Progenitor cell of endocrine pancreas (in vitro differentiated cells): ENCODE data around the gene TFF2. TPM values are rescaled to one million over a fixed set of nuclear protein-coding genes. Genes with fewer than 3 reads are reported as not detected.

Experiments used
- DNase-seq: peaks from one replicate; pipeline ENCODE4 v3.0.0; 2021; ENCODE audit warnings: low spot score; ENCODE audit not compliant: unreplicated experiment
- H3K27ac Mint-ChIP-seq: 2 replicates; pipeline ENCODE4 v1.8.0; 2021; ENCODE audit warnings: mild to moderate bottlenecking, moderate library complexity, mixed read lengths
- H3K27me3 Mint-ChIP-seq: 2 replicates; pipeline ENCODE4 v1.8.0; 2021; ENCODE audit warnings: mixed read lengths
- H3K36me3 Mint-ChIP-seq: 2 replicates; pipeline ENCODE4 v1.8.0; 2022; ENCODE audit warnings: mixed read lengths; ENCODE audit not compliant: insufficient read depth
- H3K4me1 Mint-ChIP-seq: 2 replicates; pipeline ENCODE4 v1.8.0; 2021; ENCODE audit warnings: low read depth, mixed read lengths
- H3K4me3 Mint-ChIP-seq: 2 replicates; pipeline ENCODE4 v1.8.0; 2021; ENCODE audit warnings: low read depth, mild to moderate bottlenecking, moderate library complexity, mixed read lengths
- H3K9me3 Mint-ChIP-seq: 2 replicates; pipeline ENCODE4 v1.8.0; 2021; ENCODE audit warnings: low read depth, mixed read lengths
- total RNA-seq: library from RNA; stranded (reverse); gene quantifications from 2 replicates; pipeline ENCODE4 v1.2.1, GENCODE V29; 2021
- TF ChIP-seq, protein P1 (sequence below): fragments of 200-600 bp; sonication (generic); IDR thresholded peaks from one replicate; pipeline ENCODE4 v1.5.0; 2021; ENCODE audit warnings: antibody characterized with exemption, mild to moderate bottlenecking; ENCODE audit not compliant: unreplicated experiment

Gene TFF2
- total RNA-seq, 1 donor from 2014 or later = not detected

GRCh38 chr21:42351626-42352440 lies 1.0 kb upstream of the TFF2 start:
- no peak for DNase-seq
- Mint-ChIP-seq H3K4me3 (no peak overlapping the region), H3K9me3 (peaks cover 10% of the 10 kb centered on the region), H3K27me3 (peaks cover 10% of the 10 kb centered on the region), H3K27ac (no peak overlapping the region), H3K4me1 (peaks cover 13% of the 10 kb centered on the region), H3K36me3 (no peaks in the 10 kb centered on the region)
- TF ChIP-seq, protein P1, sequence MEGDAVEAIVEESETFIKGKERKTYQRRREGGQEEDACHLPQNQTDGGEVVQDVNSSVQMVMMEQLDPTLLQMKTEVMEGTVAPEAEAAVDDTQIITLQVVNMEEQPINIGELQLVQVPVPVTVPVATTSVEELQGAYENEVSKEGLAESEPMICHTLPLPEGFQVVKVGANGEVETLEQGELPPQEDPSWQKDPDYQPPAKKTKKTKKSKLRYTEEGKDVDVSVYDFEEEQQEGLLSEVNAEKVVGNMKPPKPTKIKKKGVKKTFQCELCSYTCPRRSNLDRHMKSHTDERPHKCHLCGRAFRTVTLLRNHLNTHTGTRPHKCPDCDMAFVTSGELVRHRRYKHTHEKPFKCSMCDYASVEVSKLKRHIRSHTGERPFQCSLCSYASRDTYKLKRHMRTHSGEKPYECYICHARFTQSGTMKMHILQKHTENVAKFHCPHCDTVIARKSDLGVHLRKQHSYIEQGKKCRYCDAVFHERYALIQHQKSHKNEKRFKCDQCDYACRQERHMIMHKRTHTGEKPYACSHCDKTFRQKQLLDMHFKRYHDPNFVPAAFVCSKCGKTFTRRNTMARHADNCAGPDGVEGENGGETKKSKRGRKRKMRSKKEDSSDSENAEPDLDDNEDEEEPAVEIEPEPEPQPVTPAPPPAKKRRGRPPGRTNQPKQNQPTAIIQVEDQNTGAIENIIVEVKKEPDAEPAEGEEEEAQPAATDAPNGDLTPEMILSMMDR = no peak

GRCh38 chr21:42350318-42350910 lies 380 bp downstream of the TFF2 start:
- H3K4me1 Mint-ChIP-seq = peaks cover 10% of the 10 kb centered on the region
- TF ChIP-seq, protein P1 = no peak
- peaks cover 3% of the 10 kb centered on the region for H3K9me3 Mint-ChIP-seq
- H3K4me3 Mint-ChIP-seq = no peak overlapping the region
- peaks cover 11% of the 10 kb centered on the region for H3K27me3 Mint-ChIP-seq
- DNase-seq = no peak
- no peaks in the 10 kb centered on the region for H3K36me3 Mint-ChIP-seq
- H3K27ac Mint-ChIP-seq = no peak overlapping the region

GRCh38 chr21:42349420-42350317 lies 1.1 kb downstream of the TFF2 start:
- Mint-ChIP-seq H3K27ac (no peak overlapping the region), H3K36me3 (no peaks in the 10 kb centered on the region), H3K27me3 (peaks cover 11% of the 10 kb centered on the region), H3K4me1 (peaks cover 10% of the 10 kb centered on the region), H3K9me3 (no peaks in the 10 kb centered on the region), H3K4me3 (no peak overlapping the region)
- TF ChIP-seq, protein P1 = no peak
- DNase-seq = no peak

DNA sequence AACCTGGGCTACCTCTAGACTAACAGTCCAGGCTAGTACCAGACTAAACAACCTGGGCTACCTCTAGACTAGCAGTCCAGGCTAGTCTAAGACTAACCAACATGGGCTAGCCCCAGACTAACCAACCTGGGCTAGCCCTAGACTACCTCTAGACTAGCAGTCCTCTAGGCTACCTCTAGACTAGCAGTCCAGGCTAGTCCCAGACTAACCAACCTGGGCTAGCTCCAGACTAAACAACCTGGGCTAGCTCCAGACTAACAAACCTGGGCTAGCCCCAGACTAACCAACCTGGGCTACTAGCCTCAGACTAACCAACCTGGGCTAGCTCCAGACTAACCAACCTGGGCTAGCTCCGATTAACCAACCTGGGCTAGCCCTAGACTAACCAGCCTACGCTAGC lies 2.0 kb downstream of the TFF2 start:
- Mint-ChIP-seq H3K4me1 (peaks cover 10% of the 10 kb centered on the region), H3K27ac (no peak overlapping the region), H3K9me3 (no peaks in the 10 kb centered on the region), H3K36me3 (no peaks in the 10 kb centered on the region), H3K4me3 (no peak overlapping the region), H3K27me3 (peaks cover 11% of the 10 kb centered on the region)
- TF ChIP-seq, protein P1 = no peak
- DNase-seq = no peak
